ENCODE measurements around the gene DPP7. TPM values are rescaled to one million over a fixed set of nuclear protein-coding genes. Genes with fewer than 3 reads are reported as not detected.

The DPP7 gene
- total RNA-seq, 1 donor from 2014 or later: 6.1 TPM

DNA sequence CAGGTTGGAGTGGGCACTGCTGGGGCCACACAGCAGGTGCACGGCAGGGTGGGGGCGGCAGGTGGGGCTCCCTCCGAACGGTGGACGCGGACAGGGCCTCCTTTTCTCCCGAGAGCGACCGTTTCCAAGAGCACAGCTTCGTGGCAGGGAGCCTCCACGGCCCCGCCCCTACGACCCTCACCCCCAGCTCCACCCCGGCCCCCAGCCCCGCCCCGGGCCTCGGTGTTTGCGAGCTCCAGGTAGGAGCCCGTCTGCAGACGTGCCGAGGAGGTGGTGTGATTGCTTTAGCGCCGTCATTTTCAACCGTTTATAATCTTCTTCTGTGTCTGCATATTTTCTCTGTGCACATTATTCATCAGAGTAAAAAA lies 33.2 kb upstream of the DPP7 start:
- Mint-ChIP-seq H3K9me3 (ENCODE audit: unreplicated experiment) (no peaks in the 10 kb centered on the region), H3K27ac (ENCODE audit: unreplicated experiment) (no peak overlapping the region), H3K27me3 (ENCODE audit: unreplicated experiment) (peaks cover 17% of the 10 kb centered on the region), H3K4me3 (ENCODE audit: unreplicated experiment) (peak overlapping the region; percentile 25), H3K4me1 (ENCODE audit: unreplicated experiment) (no peaks in the 10 kb centered on the region), H3K36me3 (ENCODE audit: low read depth, unreplicated experiment) (no peaks in the 10 kb centered on the region)
- DNase-seq (ENCODE audit: low spot score): no peak
- TF ChIP-seq, protein P1, sequence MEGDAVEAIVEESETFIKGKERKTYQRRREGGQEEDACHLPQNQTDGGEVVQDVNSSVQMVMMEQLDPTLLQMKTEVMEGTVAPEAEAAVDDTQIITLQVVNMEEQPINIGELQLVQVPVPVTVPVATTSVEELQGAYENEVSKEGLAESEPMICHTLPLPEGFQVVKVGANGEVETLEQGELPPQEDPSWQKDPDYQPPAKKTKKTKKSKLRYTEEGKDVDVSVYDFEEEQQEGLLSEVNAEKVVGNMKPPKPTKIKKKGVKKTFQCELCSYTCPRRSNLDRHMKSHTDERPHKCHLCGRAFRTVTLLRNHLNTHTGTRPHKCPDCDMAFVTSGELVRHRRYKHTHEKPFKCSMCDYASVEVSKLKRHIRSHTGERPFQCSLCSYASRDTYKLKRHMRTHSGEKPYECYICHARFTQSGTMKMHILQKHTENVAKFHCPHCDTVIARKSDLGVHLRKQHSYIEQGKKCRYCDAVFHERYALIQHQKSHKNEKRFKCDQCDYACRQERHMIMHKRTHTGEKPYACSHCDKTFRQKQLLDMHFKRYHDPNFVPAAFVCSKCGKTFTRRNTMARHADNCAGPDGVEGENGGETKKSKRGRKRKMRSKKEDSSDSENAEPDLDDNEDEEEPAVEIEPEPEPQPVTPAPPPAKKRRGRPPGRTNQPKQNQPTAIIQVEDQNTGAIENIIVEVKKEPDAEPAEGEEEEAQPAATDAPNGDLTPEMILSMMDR (IDR thresholded peaks at IDR 0.05; ENCODE audit: unreplicated experiment): no peak

DNA sequence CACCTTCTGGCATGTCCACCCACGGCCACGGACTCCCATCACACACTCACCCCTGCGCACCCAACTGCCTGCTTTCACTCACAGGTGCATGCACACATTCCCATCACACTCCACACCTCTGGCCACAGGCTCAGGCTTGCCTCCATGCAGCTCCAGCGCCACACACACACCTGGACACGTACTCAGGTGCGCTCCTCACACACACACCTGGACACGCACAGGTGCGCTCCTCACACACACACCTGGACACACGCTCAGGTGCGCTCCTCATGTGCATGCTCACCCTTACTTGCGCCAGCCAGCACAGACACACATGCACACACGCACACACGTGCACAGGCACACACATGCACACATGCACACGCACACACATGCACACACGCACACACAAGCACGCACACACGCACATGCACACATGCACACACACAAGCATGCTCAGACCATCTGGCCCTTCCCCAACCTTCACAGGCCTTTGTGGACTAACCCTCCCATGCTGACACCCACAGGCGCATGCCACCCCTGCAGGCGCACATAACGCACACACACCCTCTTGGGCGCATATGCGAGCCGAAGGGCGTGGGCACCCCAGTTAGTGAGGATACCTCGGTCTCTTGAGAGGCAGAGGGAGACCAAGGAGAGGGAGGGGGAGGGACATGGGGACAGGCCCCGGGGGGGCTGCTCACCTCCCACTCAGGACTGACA lies 32.7 kb upstream of the DPP7 start:
- peaks cover 2% of the 10 kb centered on the region for H3K4me1 Mint-ChIP-seq (ENCODE audit: unreplicated experiment)

DNA sequence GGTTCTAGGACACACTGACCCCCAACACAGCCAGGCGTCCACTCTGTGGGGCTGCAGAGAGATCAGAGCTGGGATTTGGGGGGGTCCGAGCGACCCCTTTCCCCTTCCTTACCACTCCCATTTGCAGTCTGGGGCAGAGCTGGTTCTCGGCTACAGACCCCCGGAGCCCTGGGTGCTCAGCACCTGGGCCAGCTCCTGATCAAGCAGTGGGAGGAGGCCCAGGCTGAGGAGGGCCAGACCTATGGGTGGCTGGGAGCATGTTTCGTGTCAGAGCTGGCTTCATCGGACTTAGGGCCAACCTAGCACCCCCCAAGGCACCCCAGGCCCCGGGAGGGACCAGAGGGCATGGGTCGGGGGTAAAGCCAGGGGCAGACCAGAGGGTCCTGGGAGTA lies 32.0 kb upstream of the DPP7 start:
- Mint-ChIP-seq H3K4me1 (ENCODE audit: unreplicated experiment) (peaks cover 3% of the 10 kb centered on the region), H3K4me3 (ENCODE audit: unreplicated experiment) (no peak overlapping the region), H3K9me3 (ENCODE audit: unreplicated experiment) (no peaks in the 10 kb centered on the region), H3K27ac (ENCODE audit: unreplicated experiment) (no peak overlapping the region), H3K36me3 (ENCODE audit: low read depth, unreplicated experiment) (peaks cover 4% of the 10 kb centered on the region), H3K27me3 (ENCODE audit: unreplicated experiment) (peaks cover 21% of the 10 kb centered on the region)
- TF ChIP-seq, protein P1 (IDR thresholded peaks at IDR 0.05; ENCODE audit: unreplicated experiment): no peak
- DNase-seq (ENCODE audit: low spot score): no peak

More for the DNA sequence above, 32.7 kb upstream of the DPP7 start:
- Mint-ChIP-seq H3K27ac (ENCODE audit: unreplicated experiment) (no peak overlapping the region), H3K36me3 (ENCODE audit: low read depth, unreplicated experiment) (peaks cover 3% of the 10 kb centered on the region), H3K9me3 (ENCODE audit: unreplicated experiment) (no peaks in the 10 kb centered on the region), H3K4me3 (ENCODE audit: unreplicated experiment) (no peak overlapping the region), H3K27me3 (ENCODE audit: unreplicated experiment) (peaks cover 19% of the 10 kb centered on the region)
- DNase-seq (ENCODE audit: low spot score): no peak
- TF ChIP-seq, protein P1 (IDR thresholded peaks at IDR 0.05; ENCODE audit: unreplicated experiment): no peak

DNA sequence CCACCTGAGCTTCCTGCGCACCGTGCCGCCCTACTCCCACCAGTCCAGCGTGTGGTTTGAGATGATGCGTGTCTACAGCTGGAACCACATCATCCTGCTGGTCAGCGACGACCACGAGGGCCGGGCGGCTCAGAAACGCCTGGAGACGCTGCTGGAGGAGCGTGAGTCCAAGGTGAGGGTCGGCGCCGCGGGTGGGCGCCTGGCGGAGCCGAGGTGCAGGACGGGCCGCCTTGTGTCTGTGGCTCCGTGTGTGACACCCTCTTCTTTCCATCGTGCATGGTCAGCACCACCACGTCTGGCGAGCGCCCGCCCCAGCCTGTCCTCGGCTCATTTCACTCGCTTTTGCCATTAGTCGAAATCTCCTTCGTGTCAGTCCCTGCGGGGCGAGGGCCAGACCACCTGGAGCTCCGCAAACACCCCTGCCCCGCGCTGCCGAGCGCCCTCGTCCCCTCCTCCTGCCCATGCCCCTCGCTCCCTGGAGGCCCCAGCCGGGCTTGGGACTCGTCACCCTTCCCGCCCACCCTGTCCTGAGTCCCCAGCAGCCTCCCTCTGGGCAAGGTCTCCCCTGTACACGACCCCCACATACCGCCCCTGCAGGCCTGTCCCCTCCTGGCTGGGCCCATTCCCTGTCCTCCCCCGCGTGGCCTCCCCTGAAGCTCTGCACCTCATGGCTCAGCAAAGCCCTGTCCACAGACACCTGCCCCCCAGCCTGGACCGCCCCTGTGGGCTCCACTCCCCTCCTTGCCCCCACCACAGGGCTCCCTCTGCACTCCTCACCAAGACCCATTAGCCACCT lies 31.4 kb upstream of the DPP7 start:
- Mint-ChIP-seq H3K9me3 (ENCODE audit: unreplicated experiment) (no peaks in the 10 kb centered on the region), H3K36me3 (ENCODE audit: low read depth, unreplicated experiment) (peaks cover 4% of the 10 kb centered on the region), H3K4me3 (ENCODE audit: unreplicated experiment) (no peak overlapping the region), H3K27me3 (ENCODE audit: unreplicated experiment) (peaks cover 22% of the 10 kb centered on the region), H3K4me1 (ENCODE audit: unreplicated experiment) (peaks cover 3% of the 10 kb centered on the region), H3K27ac (ENCODE audit: unreplicated experiment) (no peak overlapping the region)
- no peak for DNase-seq (ENCODE audit: low spot score)
- TF ChIP-seq, protein P1 (IDR thresholded peaks at IDR 0.05; ENCODE audit: unreplicated experiment): no peak

DNA sequence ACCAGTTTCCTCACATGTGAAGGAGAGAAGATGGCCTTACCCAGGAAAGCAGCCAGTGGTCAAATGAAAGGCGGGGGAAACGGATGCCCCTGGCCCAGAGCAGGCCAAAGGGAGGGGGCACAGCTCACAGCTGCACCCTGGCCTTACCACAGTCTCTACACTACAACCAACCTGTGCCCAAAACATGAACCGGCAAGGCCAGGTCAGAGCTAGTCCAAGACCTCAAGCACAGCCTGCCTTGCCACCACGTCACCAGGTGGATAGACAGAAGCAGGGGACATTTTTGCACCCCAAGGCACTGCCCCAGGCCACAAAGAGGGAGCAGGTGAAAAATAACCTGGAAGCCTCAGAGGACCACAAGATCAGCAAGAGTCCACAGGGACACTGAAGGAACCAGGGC lies 28.9 kb upstream of the DPP7 start:
- H3K27ac Mint-ChIP-seq (ENCODE audit: unreplicated experiment): no peak overlapping the region
- no peak overlapping the region for H3K4me3 Mint-ChIP-seq (ENCODE audit: unreplicated experiment)
- peaks cover 35% of the 10 kb centered on the region for H3K27me3 Mint-ChIP-seq (ENCODE audit: unreplicated experiment)

More for the DNA sequence above, 28.9 kb upstream of the DPP7 start:
- TF ChIP-seq, protein P1 (IDR thresholded peaks at IDR 0.05; ENCODE audit: unreplicated experiment): no peak
- H3K4me1 Mint-ChIP-seq (ENCODE audit: unreplicated experiment): peaks cover 3% of the 10 kb centered on the region
- peaks cover 4% of the 10 kb centered on the region for H3K36me3 Mint-ChIP-seq (ENCODE audit: low read depth, unreplicated experiment)
- no peaks in the 10 kb centered on the region for H3K9me3 Mint-ChIP-seq (ENCODE audit: unreplicated experiment)
- DNase-seq (ENCODE audit: low spot score): no peak
